Measurements from ENCODE around the gene MOCS1.
"Not testable (repeated sequence)": the region's sequence is repeated elsewhere in the genome, so short reads cannot be mapped to it uniquely, and the experiment has no call there.

The MOCS1 gene

GRCh38 chr6:39980839-39981580, 46.7 kb upstream of the MOCS1 start:
- Histone ChIP-seq H3K9me3 (ENCODE audit: control insufficient read depth, low read length) (no peaks in the 10 kb centered on the region), H3K36me3 (ENCODE audit: control insufficient read depth, insufficient read depth, low read length) (no peaks in the 10 kb centered on the region), H2AFZ (peak overlapping the region; percentile 8), H3K27me3 (ENCODE audit: control insufficient read depth, insufficient read depth, low read length) (no peaks in the 10 kb centered on the region), H3K4me1 (peaks cover 16% of the 10 kb centered on the region), H3K9ac (no peak overlapping the region), H3K79me2 (no peaks in the 10 kb centered on the region), H3K27ac (no peak overlapping the region), H3K4me2 (ENCODE audit: low read length) (no peak overlapping the region), H3K4me3 (ENCODE audit: low read depth, low read length) (no peak overlapping the region)
- peak; percentile 59 for TF ChIP-seq CTCF (IDR thresholded peaks at IDR 0.05)

GRCh38 chr6:39979461-39980328, 45.4 kb upstream of the MOCS1 start:
- Histone ChIP-seq H3K36me3 (ENCODE audit: control insufficient read depth, insufficient read depth, low read length) (no peaks in the 10 kb centered on the region), H3K9me3 (ENCODE audit: control insufficient read depth, low read length) (no peaks in the 10 kb centered on the region), H3K4me3 (ENCODE audit: low read depth, low read length) (no peak overlapping the region), H3K9ac (no peak overlapping the region), H2AFZ (peak overlapping the region; percentile 56), H3K27ac (no peak overlapping the region), H3K27me3 (ENCODE audit: control insufficient read depth, insufficient read depth, low read length) (no peaks in the 10 kb centered on the region), H3K4me1 (peaks cover 16% of the 10 kb centered on the region), H3K79me2 (no peaks in the 10 kb centered on the region), H3K4me2 (ENCODE audit: low read length) (no peak overlapping the region)
- no peak for TF ChIP-seq CTCF (IDR thresholded peaks at IDR 0.05)

GRCh38 chr6:39978240-39978639, 44.0 kb upstream of the MOCS1 start:
- no peak for TF ChIP-seq CTCF (IDR thresholded peaks at IDR 0.05)
- Histone ChIP-seq H3K4me3 (ENCODE audit: low read depth, low read length) (no peak overlapping the region), H2AFZ (no peak overlapping the region), H3K27ac (no peak overlapping the region), H3K9me3 (ENCODE audit: control insufficient read depth, low read length) (no peaks in the 10 kb centered on the region), H3K36me3 (ENCODE audit: control insufficient read depth, insufficient read depth, low read length) (no peaks in the 10 kb centered on the region), H3K4me1 (peaks cover 16% of the 10 kb centered on the region), H3K27me3 (ENCODE audit: control insufficient read depth, insufficient read depth, low read length) (no peaks in the 10 kb centered on the region), H3K79me2 (no peaks in the 10 kb centered on the region), H3K4me2 (ENCODE audit: low read length) (no peak overlapping the region), H3K9ac (no peak overlapping the region)

GRCh38 chr6:39973661-39974060, 39.4 kb upstream of the MOCS1 start:
- Histone ChIP-seq H3K4me1 (no peaks in the 10 kb centered on the region), H3K27me3 (ENCODE audit: control insufficient read depth, insufficient read depth, low read length) (no peaks in the 10 kb centered on the region), H3K79me2 (no peaks in the 10 kb centered on the region), H3K9me3 (ENCODE audit: control insufficient read depth, low read length) (no peaks in the 10 kb centered on the region), H3K4me3 (ENCODE audit: low read depth, low read length) (no peak overlapping the region), H2AFZ (no peak overlapping the region), H3K27ac (no peak overlapping the region), H3K36me3 (ENCODE audit: control insufficient read depth, insufficient read depth, low read length) (no peaks in the 10 kb centered on the region), H3K9ac (no peak overlapping the region), H3K4me2 (ENCODE audit: low read length) (no peak overlapping the region)
- no peak for TF ChIP-seq CTCF (IDR thresholded peaks at IDR 0.05)

- H3K36me3 ChIP-seq (ENCODE audit: control insufficient read depth, insufficient read depth, low read length); H3K4me1 ChIP-seq; H3K9ac ChIP-seq; H3K79me2 ChIP-seq; H2AFZ ChIP-seq; H3K27ac ChIP-seq; H3K9me3 ChIP-seq (ENCODE audit: control insufficient read depth, low read length); H3K4me2 ChIP-seq (ENCODE audit: low read length); H3K4me3 ChIP-seq (ENCODE audit: low read depth, low read length); H3K27me3 ChIP-seq (ENCODE audit: control insufficient read depth, insufficient read depth, low read length): not testable (repeated sequence)
These were observed 38.5 kb upstream of the MOCS1 start for GRCh38 chr6:39972717-39973116.

- H3K27me3 ChIP-seq (ENCODE audit: control insufficient read depth, insufficient read depth, low read length); H3K27ac ChIP-seq; H3K4me2 ChIP-seq (ENCODE audit: low read length); H3K9me3 ChIP-seq (ENCODE audit: control insufficient read depth, low read length); H3K4me1 ChIP-seq; H3K79me2 ChIP-seq; H2AFZ ChIP-seq; H3K4me3 ChIP-seq (ENCODE audit: low read depth, low read length); H3K9ac ChIP-seq; H3K36me3 ChIP-seq (ENCODE audit: control insufficient read depth, insufficient read depth, low read length): not testable (repeated sequence)
These were observed 36.9 kb upstream of the MOCS1 start for GRCh38 chr6:39971131-39971530.
